ENCODE results near the gene OR7A17.

The OR7A17 gene

DNA sequence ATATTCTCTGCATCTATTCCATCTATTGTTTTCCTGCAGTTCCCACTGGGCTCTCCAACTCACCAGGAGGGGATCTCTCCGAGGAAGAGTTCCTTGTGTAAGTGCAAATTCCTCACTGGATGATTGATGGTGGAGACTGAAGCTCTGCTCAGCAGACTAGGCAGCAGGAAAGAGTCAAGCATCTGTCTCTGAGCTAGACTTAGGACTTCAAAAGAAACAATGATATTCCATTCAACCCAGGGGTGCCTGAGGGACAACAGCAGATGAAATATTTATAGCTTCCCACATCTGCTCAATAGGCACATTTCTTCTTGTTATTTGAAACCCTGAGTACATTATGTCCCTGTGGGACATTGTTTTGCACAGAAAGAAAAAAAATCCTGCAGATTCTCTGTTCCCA lies 50.9 kb downstream of the OR7A17 start, which contains the start of the genes OR7A5 and OR7C1:
TSS of gene OR7A5 (minus strand) at position 175 of the 400 bp plus-strand sequence. CDS start 6,944 bp downstream, outside the sequence.
TSS of gene OR7C1 (minus strand) at position 175 of the 400 bp plus-strand sequence. CDS start 35,049 bp downstream, outside the sequence.
- Mint-ChIP-seq H3K4me1 (no peaks in the 10 kb centered on the region), H3K27ac (no peak within 1 kb of the TSS), H3K4me3 (no peak within 1 kb of the TSS), H3K36me3 (no peaks in the 10 kb centered on the region), H3K9me3 (no peaks in the 10 kb centered on the region)
- no peak for ATAC-seq
- no peak for DNase-seq (ENCODE audit: low spot score in 2 of 2)

DNA sequence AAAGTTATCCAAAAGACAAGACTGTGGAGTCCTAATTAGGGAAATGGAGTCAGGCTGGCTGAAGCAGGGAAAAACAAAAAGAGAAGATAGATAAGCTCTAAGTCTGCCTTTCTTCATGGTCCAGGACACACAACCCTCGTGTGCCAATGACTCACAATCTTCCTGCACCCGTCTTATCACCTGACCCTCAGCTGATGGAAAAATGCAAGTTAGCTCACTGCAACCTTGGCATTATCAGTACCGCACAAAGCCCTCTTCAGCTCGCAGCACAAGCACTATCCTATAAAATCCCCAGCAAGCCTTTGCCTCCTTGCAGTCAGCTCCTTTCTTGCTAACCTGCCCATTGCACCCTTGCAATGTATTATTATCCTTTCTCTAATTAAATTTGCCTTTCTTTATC lies 55.2 kb downstream of the OR7A17 start:
- H3K9me3 Mint-ChIP-seq, result no peaks in the 10 kb centered on the region
- H3K4me1 Mint-ChIP-seq, result no peaks in the 10 kb centered on the region
- ATAC-seq (no peak), DNase-seq (ENCODE audit: low spot score in 2 of 2) (no peak)
- no peaks in the 10 kb centered on the region for H3K36me3 Mint-ChIP-seq
- H3K27ac Mint-ChIP-seq, result no peak overlapping the region
- no peak overlapping the region for H3K4me3 Mint-ChIP-seq

All from stimulated activated effector memory CD8-positive, alpha-beta T cell treated with anti-CD3 and anti-CD28 coated beads, Interleukin-12 subunit alpha, Interleukin-12 subunit beta, amount 100 ng/mL, for 72 hours (primary cell).